ENCODE results near the gene FAM3B. TPM values are rescaled to one million over a fixed set of nuclear protein-coding genes. Genes with fewer than 3 reads are reported as not detected.

Gene FAM3B
- total RNA-seq: 1 to 10 TPM; 2.1 to 3.1 TPM
- polyA plus RNA-seq (2013, experiment 1 of 2): 0.32 TPM
- 0.46 TPM for polyA plus RNA-seq (2013, experiment 2 of 2)
- long read RNA-seq, experiment 1: 0 reads
- long read RNA-seq, experiment 2: 0 reads
- long read RNA-seq, experiment 3, partial matches to known transcripts: 0 of 5 reads
- long read RNA-seq, experiment 3, other reads (novel, unspliced or antisense): 3 of 5 reads
- long read RNA-seq, experiment 4, partial matches to known transcripts: 0 of 1 reads
- long read RNA-seq, experiment 4, other reads (novel, unspliced or antisense): 0 of 1 reads

- peak; percentile 91 for DNase-seq
- H3K27me3 ChIP-seq (ENCODE audit: control insufficient read depth, insufficient read depth, low read length, poor library complexity, severe bottlenecking): peaks cover 42% of the 10 kb centered on the region
- H3K4me1 Mint-ChIP-seq: peaks cover 9% of the 10 kb centered on the region
- no peak within 1 kb of the TSS for H3K9ac ChIP-seq (ENCODE audit: extremely low read depth, low read length, poor library complexity, severe bottlenecking)
- H3K4me3 ChIP-seq (ENCODE audit: low read length): peak within 1 kb of the TSS; percentile 72
- peaks cover 32% of the 10 kb centered on the region for H3K27me3 Mint-ChIP-seq (ENCODE audit: insufficient read depth)
- H3K27ac Mint-ChIP-seq: no peak within 1 kb of the TSS
- no peaks in the 10 kb centered on the region for H3K9me3 Mint-ChIP-seq
- H3K36me3 Mint-ChIP-seq (ENCODE audit: low read depth): no peaks in the 10 kb centered on the region
- TF ChIP-seq, protein P1, sequence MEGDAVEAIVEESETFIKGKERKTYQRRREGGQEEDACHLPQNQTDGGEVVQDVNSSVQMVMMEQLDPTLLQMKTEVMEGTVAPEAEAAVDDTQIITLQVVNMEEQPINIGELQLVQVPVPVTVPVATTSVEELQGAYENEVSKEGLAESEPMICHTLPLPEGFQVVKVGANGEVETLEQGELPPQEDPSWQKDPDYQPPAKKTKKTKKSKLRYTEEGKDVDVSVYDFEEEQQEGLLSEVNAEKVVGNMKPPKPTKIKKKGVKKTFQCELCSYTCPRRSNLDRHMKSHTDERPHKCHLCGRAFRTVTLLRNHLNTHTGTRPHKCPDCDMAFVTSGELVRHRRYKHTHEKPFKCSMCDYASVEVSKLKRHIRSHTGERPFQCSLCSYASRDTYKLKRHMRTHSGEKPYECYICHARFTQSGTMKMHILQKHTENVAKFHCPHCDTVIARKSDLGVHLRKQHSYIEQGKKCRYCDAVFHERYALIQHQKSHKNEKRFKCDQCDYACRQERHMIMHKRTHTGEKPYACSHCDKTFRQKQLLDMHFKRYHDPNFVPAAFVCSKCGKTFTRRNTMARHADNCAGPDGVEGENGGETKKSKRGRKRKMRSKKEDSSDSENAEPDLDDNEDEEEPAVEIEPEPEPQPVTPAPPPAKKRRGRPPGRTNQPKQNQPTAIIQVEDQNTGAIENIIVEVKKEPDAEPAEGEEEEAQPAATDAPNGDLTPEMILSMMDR (conservative IDR thresholded peaks at IDR 0.05): no peak
- H3K9me3 ChIP-seq (ENCODE audit: control insufficient read depth, low read length): no peaks in the 10 kb centered on the region
- WGBS, 2 experiments (ENCODE audit: insufficient coverage in 1 of 2, insufficient read length in 1 of 2): 12 to 29% methylated on average over 11 to 55 of the region's 55 CpGs
- H3K36me3 ChIP-seq (ENCODE audit: control insufficient read depth, insufficient read depth, low read length): no peaks in the 10 kb centered on the region
- no peak within 1 kb of the TSS for H3K27ac ChIP-seq (ENCODE audit: low read depth, low read length)
- peak within 1 kb of the TSS; percentile 58 for H3K4me3 Mint-ChIP-seq
- no peaks in the 10 kb centered on the region for H3K4me1 ChIP-seq (ENCODE audit: control insufficient read depth, insufficient read depth, low read length)
Observed at GRCh38 chr21:41316200-41317062, at the start of gene FAM3B. Gene FAM3B (plus strand): TSS chr21:41316801. CDS start chr21:41316880, 79 bp downstream.

- H3K4me1 Mint-ChIP-seq: no peaks in the 10 kb centered on the region
- no peaks in the 10 kb centered on the region for H3K27me3 Mint-ChIP-seq (ENCODE audit: insufficient read depth)
Observed at GRCh38 chr21:41267346-41267745, 49.3 kb upstream of the FAM3B start.

GRCh38 chr21:41269535-41269934 lies 47.1 kb upstream of the FAM3B start:
- Histone ChIP-seq H3K4me3 (ENCODE audit: low read length) (no peak overlapping the region), H3K36me3 (ENCODE audit: control insufficient read depth, insufficient read depth, low read length) (no peaks in the 10 kb centered on the region), H3K27me3 (ENCODE audit: control insufficient read depth, insufficient read depth, low read length, poor library complexity, severe bottlenecking) (no peaks in the 10 kb centered on the region), H3K27ac (ENCODE audit: low read depth, low read length) (no peak overlapping the region), H3K4me1 (ENCODE audit: control insufficient read depth, insufficient read depth, low read length) (no peaks in the 10 kb centered on the region), H3K9me3 (ENCODE audit: control insufficient read depth, low read length) (peaks cover 28% of the 10 kb centered on the region), H3K9ac (ENCODE audit: extremely low read depth, low read length, poor library complexity, severe bottlenecking) (no peak overlapping the region)
- TF ChIP-seq, protein P1 (conservative IDR thresholded peaks at IDR 0.05): no peak
- Mint-ChIP-seq H3K27me3 (ENCODE audit: insufficient read depth) (no peaks in the 10 kb centered on the region), H3K36me3 (ENCODE audit: low read depth) (peaks cover 9% of the 10 kb centered on the region), H3K27ac (no peak overlapping the region), H3K4me3 (no peak overlapping the region), H3K4me1 (no peaks in the 10 kb centered on the region), H3K9me3 (peaks cover 33% of the 10 kb centered on the region)
- 73% methylated on average over 1 of the region's 1 CpG; no CpG with 5 or more reads in 1 of the 2 experiments for WGBS, 2 experiments (ENCODE audit: insufficient coverage in 1 of 2, insufficient read length in 1 of 2)
- no peak for DNase-seq

More at GRCh38 chr21:41267346-41267745, 49.3 kb upstream of the FAM3B start:
- Mint-ChIP-seq H3K27ac (no peak overlapping the region), H3K4me3 (no peak overlapping the region), H3K36me3 (ENCODE audit: low read depth) (peaks cover 7% of the 10 kb centered on the region), H3K9me3 (peaks cover 12% of the 10 kb centered on the region)
- Histone ChIP-seq H3K36me3 (ENCODE audit: control insufficient read depth, insufficient read depth, low read length) (no peaks in the 10 kb centered on the region), H3K4me1 (ENCODE audit: control insufficient read depth, insufficient read depth, low read length) (no peaks in the 10 kb centered on the region), H3K9ac (ENCODE audit: extremely low read depth, low read length, poor library complexity, severe bottlenecking) (no peak overlapping the region), H3K9me3 (ENCODE audit: control insufficient read depth, low read length) (peaks cover 13% of the 10 kb centered on the region), H3K4me3 (ENCODE audit: low read length) (no peak overlapping the region), H3K27me3 (ENCODE audit: control insufficient read depth, insufficient read depth, low read length, poor library complexity, severe bottlenecking) (no peaks in the 10 kb centered on the region), H3K27ac (ENCODE audit: low read depth, low read length) (no peak overlapping the region)
- DNase-seq: no peak
- TF ChIP-seq, protein P1 (conservative IDR thresholded peaks at IDR 0.05): no peak
- 100% methylated on average over 2 of the region's 2 CpGs; no CpG with 5 or more reads in 1 of the 2 experiments for WGBS, 2 experiments (ENCODE audit: insufficient coverage in 1 of 2, insufficient read length in 1 of 2)
